Endodermal cell (in vitro differentiated cells): ENCODE measurements around the gene HS1BP3. TPM values are rescaled to one million over a fixed set of nuclear protein-coding genes. Genes with fewer than 3 reads are reported as not detected.

Source experiments
- DNase-seq: peaks from one replicate; pipeline ENCODE4 v3.0.0-alpha.2; 2017
- H3K27ac ChIP-seq: 2 replicates; pipeline ENCODE4 v1.5.1; 2013; ENCODE audit warnings: mild to moderate bottlenecking, low read depth, low read length, moderate library complexity
- H3K27me3 ChIP-seq: 2 replicates; pipeline ENCODE4 v1.6.1; 2013; ENCODE audit warnings: mild to moderate bottlenecking, low read length, moderate library complexity; ENCODE audit not compliant: insufficient read depth, control insufficient read depth, poor library complexity, severe bottlenecking
- H3K36me3 ChIP-seq: 2 replicates; pipeline ENCODE4 v1.7.0; 2013; ENCODE audit warnings: mild to moderate bottlenecking, low read length, moderate library complexity; ENCODE audit not compliant: control insufficient read depth, insufficient read depth
- H3K4me1 ChIP-seq: one replicate; pipeline ENCODE4 v1.7.0; 2013; ENCODE audit warnings: low read length; ENCODE audit not compliant: control insufficient read depth, insufficient read depth
- H3K4me3 ChIP-seq: 2 replicates; pipeline ENCODE4 v1.5.1; 2013; ENCODE audit warnings: mild to moderate bottlenecking, low read length, moderate library complexity
- H3K9ac ChIP-seq: 2 replicates; pipeline ENCODE4 v1.6.1; 2013; ENCODE audit warnings: mild to moderate bottlenecking, low read length, moderate library complexity; ENCODE audit not compliant: poor library complexity, severe bottlenecking; ENCODE audit errors: extremely low read depth
- H3K9me3 ChIP-seq: 2 replicates; pipeline ENCODE4 v1.6.1; 2013; ENCODE audit warnings: mild to moderate bottlenecking, low read length, moderate library complexity; ENCODE audit not compliant: control insufficient read depth
- H3K27ac Mint-ChIP-seq: 2 replicates; pipeline ENCODE4 v1.8.0; 2020; ENCODE audit warnings: mixed read lengths
- H3K27me3 Mint-ChIP-seq: 2 replicates; pipeline ENCODE4 v1.8.0; 2021; ENCODE audit warnings: mild to moderate bottlenecking, mixed read lengths; ENCODE audit not compliant: insufficient read depth
- H3K36me3 Mint-ChIP-seq: 2 replicates; pipeline ENCODE4 v1.8.0; 2020; ENCODE audit warnings: low read depth, mixed read lengths
- H3K4me1 Mint-ChIP-seq: 2 replicates; pipeline ENCODE4 v1.8.0; 2020; ENCODE audit warnings: mixed read lengths
- H3K4me3 Mint-ChIP-seq: 2 replicates; pipeline ENCODE4 v1.8.0; 2020; ENCODE audit warnings: mild to moderate bottlenecking, moderate library complexity, mixed read lengths
- H3K9me3 Mint-ChIP-seq: 2 replicates; pipeline ENCODE4 v1.8.0; 2020; ENCODE audit warnings: mild to moderate bottlenecking, mixed read lengths
- CTCF ChIP-seq: fragments of 200-600 bp; sonication (generic); conservative IDR thresholded peaks from 2 replicates; pipeline ENCODE4 v1.5.0; 2021; ENCODE audit warnings: antibody characterized with exemption, mild to moderate bottlenecking
- WGBS, 2 experiments: methylation state at CpG; one replicate each; pipeline versions ENCODE4 v1.1.5 to v1.1.7; 2013; ENCODE audit warnings: missing lambda C conversion rate in 2 of 2, mixed read lengths in 1 of 2; ENCODE audit not compliant: insufficient coverage in 1 of 2, insufficient read length in 1 of 2; 5-methylcytosine and 5-hydroxymethylcytosine counted together
- total RNA-seq, 2 donors: library from RNA; stranded (reverse); fragmentation: NEBNext Ultra II Directional in 1 of 2; extraction: Animal tissue kit (Norgen Biotek cat#: 25700) in 1 of 2; gene quantifications; 2 replicates in 1 of 2; 3 replicates in 1 of 2; pipeline ENCODE4 v1.2.1, GENCODE V29; 2021

Gene HS1BP3
- total RNA-seq, 2 donors from 2014 or later, result 23.0 to 26.2 TPM

- Histone ChIP-seq H3K4me3 (no peak overlapping the region), H3K4me1 (peaks cover 16% of the 10 kb centered on the region), H3K36me3 (no peaks in the 10 kb centered on the region), H3K27me3 (no peaks in the 10 kb centered on the region), H3K9me3 (no peaks in the 10 kb centered on the region), H3K9ac (no peak overlapping the region), H3K27ac (no peak overlapping the region)
- H3K36me3 Mint-ChIP-seq, result peaks cover 14% of the 10 kb centered on the region
- 94 to 99% methylated on average over 9 to 12 of the region's 12 CpGs for WGBS, 2 experiments
- no peak overlapping the region for H3K4me3 Mint-ChIP-seq
- no peak for TF ChIP-seq CTCF
- H3K9me3 Mint-ChIP-seq, result no peaks in the 10 kb centered on the region
- peaks cover 20% of the 10 kb centered on the region for H3K4me1 Mint-ChIP-seq
- no peak overlapping the region for H3K27ac Mint-ChIP-seq
- peak; percentile 36 for DNase-seq
- H3K27me3 Mint-ChIP-seq, result no peaks in the 10 kb centered on the region
These were observed 29.3 kb downstream of the HS1BP3 start for GRCh38 chr2:20621366-20622295.

GRCh38 chr2:20620696-20621365 lies 30.1 kb downstream of the HS1BP3 start:
- no peak for TF ChIP-seq CTCF
- no peak overlapping the region for H3K4me3 Mint-ChIP-seq
- peaks cover 14% of the 10 kb centered on the region for H3K4me1 Mint-ChIP-seq
- Histone ChIP-seq H3K27ac (no peak overlapping the region), H3K27me3 (no peaks in the 10 kb centered on the region), H3K4me1 (peaks cover 21% of the 10 kb centered on the region), H3K36me3 (no peaks in the 10 kb centered on the region), H3K9me3 (no peaks in the 10 kb centered on the region), H3K4me3 (no peak overlapping the region), H3K9ac (no peak overlapping the region)
- 64 to 67% methylated on average over 3 to 4 of the region's 4 CpGs for WGBS, 2 experiments
- DNase-seq, result no peak
- H3K36me3 Mint-ChIP-seq, result peaks cover 14% of the 10 kb centered on the region
- H3K27ac Mint-ChIP-seq, result no peak overlapping the region
- H3K9me3 Mint-ChIP-seq, result no peaks in the 10 kb centered on the region
- no peaks in the 10 kb centered on the region for H3K27me3 Mint-ChIP-seq

GRCh38 chr2:20620271-20620681 lies 30.6 kb downstream of the HS1BP3 start:
- H3K4me3 Mint-ChIP-seq, result no peak overlapping the region
- peaks cover 14% of the 10 kb centered on the region for H3K36me3 Mint-ChIP-seq
- Histone ChIP-seq H3K27me3 (no peaks in the 10 kb centered on the region), H3K9me3 (no peaks in the 10 kb centered on the region), H3K9ac (no peak overlapping the region), H3K27ac (no peak overlapping the region), H3K4me1 (peaks cover 21% of the 10 kb centered on the region), H3K36me3 (no peaks in the 10 kb centered on the region), H3K4me3 (no peak overlapping the region)
- no peak for TF ChIP-seq CTCF
- DNase-seq, result peak; percentile 26
- H3K27ac Mint-ChIP-seq, result no peak overlapping the region
- no peaks in the 10 kb centered on the region for H3K27me3 Mint-ChIP-seq
- 88 to 93% methylated on average over 4 to 8 of the region's 8 CpGs for WGBS, 2 experiments
- no peaks in the 10 kb centered on the region for H3K9me3 Mint-ChIP-seq
- H3K4me1 Mint-ChIP-seq, result peaks cover 10% of the 10 kb centered on the region
